IPS DF 6.9 (cell line): ENCODE measurements around the gene PHTF2.
"Not testable (repeated sequence)": the region's sequence is repeated elsewhere in the genome, so short reads cannot be mapped to it uniquely, and the experiment has no call there.

Experiments
- DNase-seq: peaks from one replicate; pipeline ENCODE4 v3.0.0-alpha.2; 2013; ENCODE audit warnings: low read depth, low spot score
- H3K27ac ChIP-seq: one replicate; pipeline ENCODE4 v1.5.1; 2013; ENCODE audit warnings: low read length, control low read depth
- H3K27me3 ChIP-seq: 2 replicates; pipeline ENCODE4 v1.6.1; 2013; ENCODE audit warnings: mild to moderate bottlenecking, low read length; ENCODE audit not compliant: control insufficient read depth, insufficient read depth
- H3K36me3 ChIP-seq: 2 replicates; pipeline ENCODE4 v1.6.1; 2013; ENCODE audit warnings: low read length; ENCODE audit not compliant: control insufficient read depth, insufficient read depth
- H3K4me1 ChIP-seq: 2 replicates; pipeline ENCODE4 v1.6.1; 2013; ENCODE audit warnings: low read length; ENCODE audit not compliant: control insufficient read depth, insufficient read depth
- H3K4me3 ChIP-seq: 2 replicates; pipeline ENCODE4 v1.5.1; 2013; ENCODE audit warnings: mild to moderate bottlenecking, low read length
- H3K9me3 ChIP-seq: 2 replicates; pipeline ENCODE4 v1.6.1; 2013; ENCODE audit warnings: low read length, inconsistent platforms; ENCODE audit not compliant: control insufficient read depth, insufficient read depth
- WGBS: extraction: QIAGEN DNeasy Blood & Tissue Kit; methylation state at CpG from one replicate; pipeline ENCODE4 v1.1.7; 2013; ENCODE audit warnings: mixed read lengths, missing lambda C conversion rate; ENCODE audit not compliant: insufficient read length, insufficient coverage; 5-methylcytosine and 5-hydroxymethylcytosine counted together

The PHTF2 gene

GRCh38 chr7:77846317-77847092 is 47.9 kb downstream of the PHTF2 start:
- no peak overlapping the region for H3K27ac ChIP-seq
- no CpG with 5 or more reads among the region's 8 CpGs for WGBS
- no peaks in the 10 kb centered on the region for H3K9me3 ChIP-seq
- H3K27me3 ChIP-seq = no peaks in the 10 kb centered on the region
- DNase-seq = no peak
- no peaks in the 10 kb centered on the region for H3K4me1 ChIP-seq
- H3K4me3 ChIP-seq = no peak overlapping the region
- H3K36me3 ChIP-seq = no peaks in the 10 kb centered on the region

DNA sequence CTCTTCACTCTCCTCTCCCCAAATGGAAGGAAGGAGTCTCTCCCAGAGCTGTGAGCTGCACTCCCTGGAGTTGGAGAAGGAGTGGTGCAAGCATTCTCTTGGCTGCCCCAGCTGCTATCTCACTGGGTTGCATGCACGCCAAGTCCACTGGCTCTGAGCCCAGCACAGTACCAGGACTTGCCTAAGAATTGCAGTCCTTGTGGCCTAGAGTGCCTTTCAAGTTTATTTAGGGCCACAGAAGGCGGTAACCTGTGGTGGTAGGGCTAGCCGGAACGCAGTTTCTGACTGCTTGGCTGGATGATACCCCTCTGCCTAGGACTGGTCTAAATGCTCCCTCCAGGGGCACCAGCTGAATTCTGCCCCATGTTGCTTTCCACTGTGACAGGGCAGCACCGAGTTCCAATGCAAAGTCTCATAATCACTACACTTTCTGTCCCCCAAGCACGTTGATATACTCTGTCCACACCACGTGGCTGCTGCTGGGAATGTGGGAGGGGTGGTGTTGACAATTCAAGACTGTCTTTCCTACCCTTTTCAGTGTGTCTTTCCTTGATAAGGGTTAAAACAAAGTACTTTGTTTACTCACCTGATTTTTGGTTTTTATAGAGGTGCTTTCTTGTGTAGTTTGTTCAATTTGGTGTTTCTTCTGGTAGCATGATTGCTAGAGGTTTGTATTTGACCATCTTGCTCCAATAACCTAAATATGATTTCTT is 57.0 kb downstream of the PHTF2 start:
- Histone ChIP-seq H3K27ac (no peak overlapping the region), H3K27me3 (no peaks in the 10 kb centered on the region), H3K4me3 (no peak overlapping the region), H3K4me1 (no peaks in the 10 kb centered on the region), H3K36me3 (no peaks in the 10 kb centered on the region), H3K9me3 (no peaks in the 10 kb centered on the region)
- no CpG with 5 or more reads among the region's 7 CpGs for WGBS
- no peak for DNase-seq

GRCh38 chr7:77858278-77858677 is 59.7 kb downstream of the PHTF2 start:
- no peak overlapping the region for H3K4me3 ChIP-seq
- no peaks in the 10 kb centered on the region for H3K4me1 ChIP-seq
- H3K9me3 ChIP-seq = no peaks in the 10 kb centered on the region
- WGBS = no CpG with 5 or more reads among the region's 2 CpGs
- no peak overlapping the region for H3K27ac ChIP-seq
- H3K27me3 ChIP-seq = no peaks in the 10 kb centered on the region
- no peak for DNase-seq
- no peaks in the 10 kb centered on the region for H3K36me3 ChIP-seq

DNA sequence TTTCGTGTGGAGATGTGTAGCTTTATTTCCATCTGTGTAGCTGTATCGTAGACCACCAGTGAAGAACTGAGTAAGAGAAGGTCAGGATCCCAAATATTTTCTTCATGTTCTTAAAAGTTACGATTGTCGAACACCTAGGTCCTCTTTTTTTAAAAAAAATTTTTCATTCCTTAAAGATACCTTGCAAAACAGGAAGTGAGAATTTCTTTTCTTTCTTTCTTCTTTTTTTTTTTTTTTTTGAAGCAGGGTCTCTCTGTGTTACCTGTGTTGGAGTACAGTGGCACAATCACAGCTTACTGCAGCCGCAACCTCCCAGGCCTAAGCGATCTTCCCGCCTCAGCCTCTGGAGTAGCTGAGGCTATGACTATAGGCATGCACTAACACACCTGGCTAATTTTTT is 60.8 kb downstream of the PHTF2 start:
- H3K36me3 ChIP-seq = no peaks in the 10 kb centered on the region
- WGBS = no CpG with 5 or more reads among the region's 7 CpGs
- H3K27me3 ChIP-seq = no peaks in the 10 kb centered on the region
- DNase-seq = no peak
- no peak overlapping the region for H3K4me3 ChIP-seq
- H3K4me1 ChIP-seq = no peaks in the 10 kb centered on the region
- H3K9me3 ChIP-seq = no peaks in the 10 kb centered on the region
- no peak overlapping the region for H3K27ac ChIP-seq

DNA sequence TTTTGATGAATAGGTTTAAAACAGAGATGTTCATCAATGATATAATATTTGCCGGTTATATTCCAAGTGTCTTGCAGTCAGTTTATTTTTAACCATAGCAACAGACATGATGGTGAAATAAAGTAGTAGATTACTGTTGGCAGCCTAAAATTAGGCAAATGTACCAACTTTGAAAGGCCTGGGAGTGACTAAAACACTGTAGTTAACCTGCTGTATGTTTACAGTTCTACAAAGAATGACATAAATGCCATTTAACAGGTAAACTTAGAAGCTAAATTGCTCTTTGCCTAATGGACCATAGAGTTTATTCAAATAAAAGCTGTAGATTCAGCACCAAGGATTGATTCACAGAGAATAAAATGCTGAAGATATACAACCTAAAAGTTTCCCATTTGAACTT is 64.1 kb downstream of the PHTF2 start:
- no CpG with 5 or more reads among the region's 1 CpG for WGBS
- Histone ChIP-seq H3K9me3 (no peaks in the 10 kb centered on the region), H3K4me3 (no peak overlapping the region), H3K36me3 (no peaks in the 10 kb centered on the region), H3K27ac (no peak overlapping the region), H3K27me3 (no peaks in the 10 kb centered on the region), H3K4me1 (no peaks in the 10 kb centered on the region)
- no peak for DNase-seq

DNA sequence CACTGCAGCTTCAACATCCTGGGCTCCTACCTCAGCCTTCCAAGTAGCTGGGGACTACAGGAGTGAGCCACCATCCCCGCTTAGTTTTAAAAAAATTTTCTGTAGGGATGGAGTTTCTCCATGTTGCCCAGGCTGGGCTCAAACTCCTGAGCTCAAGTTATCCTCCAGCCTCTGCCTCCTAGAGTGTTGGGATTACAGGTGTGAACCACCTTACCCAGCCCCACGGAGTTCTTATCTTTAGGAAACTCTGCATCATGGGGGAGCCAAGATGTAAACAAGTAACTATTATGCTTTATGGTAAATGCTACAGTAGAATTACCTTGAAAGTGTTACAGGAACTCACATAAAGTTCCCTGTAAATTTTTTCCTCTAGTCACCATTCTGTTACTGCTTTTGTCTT is 65.3 kb downstream of the PHTF2 start:
- DNase-seq = no peak
- Histone ChIP-seq H3K36me3 (no peaks in the 10 kb centered on the region), H3K27me3 (no peaks in the 10 kb centered on the region), H3K27ac (no peak overlapping the region), H3K4me1 (no peaks in the 10 kb centered on the region), H3K9me3 (no peaks in the 10 kb centered on the region), H3K4me3 (no peak overlapping the region)
- WGBS = no CpG with 5 or more reads among the region's 2 CpGs

DNA sequence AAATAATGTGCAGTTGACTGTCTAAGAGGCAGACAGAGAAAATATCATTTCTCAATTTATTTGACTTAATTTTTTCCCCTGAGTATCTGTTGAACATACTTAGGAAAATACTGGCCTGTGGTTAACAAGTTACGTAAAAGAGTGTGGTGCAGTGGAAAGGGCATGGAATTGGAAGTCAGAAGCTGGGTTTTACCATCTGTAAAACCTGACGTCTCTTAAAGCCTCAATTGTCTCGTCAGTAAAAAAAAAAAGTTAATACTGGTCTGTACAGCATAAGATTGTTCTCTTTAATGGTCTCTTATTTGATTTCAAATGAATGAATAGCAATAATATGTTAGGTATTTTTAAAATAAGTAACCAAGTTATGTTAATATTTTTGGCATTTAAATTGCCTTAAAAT is 67.8 kb downstream of the PHTF2 start:
- Histone ChIP-seq H3K9me3 (no peaks in the 10 kb centered on the region), H3K27me3 (no peaks in the 10 kb centered on the region), H3K4me1 (no peaks in the 10 kb centered on the region), H3K36me3 (no peaks in the 10 kb centered on the region), H3K27ac (no peak overlapping the region), H3K4me3 (no peak overlapping the region)
- WGBS = no CpG with 5 or more reads among the region's 3 CpGs
- no peak for DNase-seq

DNA sequence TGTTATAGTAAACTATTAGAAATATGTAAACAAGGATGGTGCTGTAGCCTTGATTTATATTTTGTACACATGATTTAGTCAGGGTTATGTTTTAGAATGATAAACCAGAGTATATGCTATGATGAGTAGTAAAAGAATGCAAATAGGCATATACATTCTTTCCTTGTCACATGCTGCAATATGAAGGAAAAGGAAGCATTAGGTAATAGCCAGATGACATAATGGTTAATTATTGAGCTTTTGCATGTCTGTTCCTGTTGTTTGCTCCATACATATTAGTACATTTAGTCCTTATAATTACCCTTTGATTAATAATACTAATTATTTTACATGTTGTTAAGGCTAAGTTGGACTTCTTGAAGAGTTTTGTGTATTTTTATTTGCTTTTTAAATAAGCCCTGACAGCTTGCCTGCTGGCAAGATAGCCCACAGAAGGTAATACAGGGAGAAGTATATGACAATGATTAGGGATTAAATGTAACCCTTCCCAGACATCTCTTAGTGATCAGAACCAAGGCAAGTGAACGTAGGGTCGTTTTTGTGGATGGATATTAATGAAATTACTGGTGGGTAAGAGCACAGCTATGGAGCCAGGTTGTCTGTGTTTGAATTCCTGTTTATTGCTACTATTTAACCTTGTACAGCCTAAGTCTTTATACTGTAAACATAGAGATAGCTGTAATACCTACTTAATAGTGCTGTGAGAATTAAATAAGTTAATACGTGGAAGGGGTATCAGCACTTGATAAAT is 68.4 kb downstream of the PHTF2 start:
- DNase-seq = no peak
- H3K27me3 ChIP-seq = no peaks in the 10 kb centered on the region
- H3K36me3 ChIP-seq = no peaks in the 10 kb centered on the region
- no peaks in the 10 kb centered on the region for H3K4me1 ChIP-seq
- H3K4me3 ChIP-seq = no peak overlapping the region
- no peak overlapping the region for H3K27ac ChIP-seq
- no CpG with 5 or more reads among the region's 3 CpGs for WGBS
- no peaks in the 10 kb centered on the region for H3K9me3 ChIP-seq

DNA sequence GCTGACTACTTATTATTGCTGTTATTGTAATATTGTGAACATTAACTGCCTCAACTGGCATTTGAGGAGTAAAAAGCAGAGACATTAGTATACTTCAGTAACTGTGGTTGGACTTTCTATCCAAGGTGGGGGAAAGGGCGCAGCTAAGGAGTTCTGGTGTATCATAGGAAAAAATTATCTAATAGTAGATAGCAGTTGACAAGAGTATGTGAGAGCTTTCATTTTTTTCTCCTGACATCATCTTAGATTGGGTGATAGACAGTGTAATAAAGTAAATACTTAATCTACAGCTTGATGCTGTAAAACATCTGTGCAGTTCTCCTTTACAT is 68.9 kb downstream of the PHTF2 start:
- H3K9me3 ChIP-seq = no peaks in the 10 kb centered on the region
- no peak overlapping the region for H3K4me3 ChIP-seq
- no CpG with 5 or more reads among the region's 1 CpG for WGBS
- no peaks in the 10 kb centered on the region for H3K27me3 ChIP-seq
- no peak overlapping the region for H3K27ac ChIP-seq
- DNase-seq = no peak
- no peaks in the 10 kb centered on the region for H3K36me3 ChIP-seq
- no peaks in the 10 kb centered on the region for H3K4me1 ChIP-seq

DNA sequence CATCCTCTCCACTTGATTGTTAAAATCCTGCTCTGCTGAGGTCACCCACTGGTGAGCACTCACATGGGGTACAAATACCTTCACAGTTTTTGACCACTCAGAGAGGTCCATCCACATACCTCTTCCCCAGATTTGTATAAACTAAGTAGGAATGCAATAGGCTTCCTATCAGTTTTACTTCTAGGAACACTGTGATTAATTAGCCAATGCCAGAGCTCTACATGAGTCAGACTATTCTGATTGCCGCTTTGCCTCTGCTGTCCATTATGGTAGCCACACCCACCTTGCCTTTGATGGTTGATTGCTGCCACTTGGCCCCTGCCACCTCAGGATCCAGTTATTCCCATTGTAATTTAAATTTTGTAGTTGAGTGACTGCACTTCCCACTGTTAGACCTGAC is 73.7 kb downstream of the PHTF2 start:
- H3K4me1 ChIP-seq, H3K9me3 ChIP-seq, H3K27ac ChIP-seq, H3K27me3 ChIP-seq, DNase-seq, H3K4me3 ChIP-seq, H3K36me3 ChIP-seq: not testable (repeated sequence)
- WGBS = no CpG with 5 or more reads among the region's 1 CpG
